Globus pallidus (tissue), 1 donor: ENCODE results near the gene PDE2A.

Experiments used
- DNase-seq: peaks from one replicate; pipeline ENCODE4 v3.0.0-alpha.2; 2015; ENCODE audit warnings: low spot score

PDE2A gene

DNA sequence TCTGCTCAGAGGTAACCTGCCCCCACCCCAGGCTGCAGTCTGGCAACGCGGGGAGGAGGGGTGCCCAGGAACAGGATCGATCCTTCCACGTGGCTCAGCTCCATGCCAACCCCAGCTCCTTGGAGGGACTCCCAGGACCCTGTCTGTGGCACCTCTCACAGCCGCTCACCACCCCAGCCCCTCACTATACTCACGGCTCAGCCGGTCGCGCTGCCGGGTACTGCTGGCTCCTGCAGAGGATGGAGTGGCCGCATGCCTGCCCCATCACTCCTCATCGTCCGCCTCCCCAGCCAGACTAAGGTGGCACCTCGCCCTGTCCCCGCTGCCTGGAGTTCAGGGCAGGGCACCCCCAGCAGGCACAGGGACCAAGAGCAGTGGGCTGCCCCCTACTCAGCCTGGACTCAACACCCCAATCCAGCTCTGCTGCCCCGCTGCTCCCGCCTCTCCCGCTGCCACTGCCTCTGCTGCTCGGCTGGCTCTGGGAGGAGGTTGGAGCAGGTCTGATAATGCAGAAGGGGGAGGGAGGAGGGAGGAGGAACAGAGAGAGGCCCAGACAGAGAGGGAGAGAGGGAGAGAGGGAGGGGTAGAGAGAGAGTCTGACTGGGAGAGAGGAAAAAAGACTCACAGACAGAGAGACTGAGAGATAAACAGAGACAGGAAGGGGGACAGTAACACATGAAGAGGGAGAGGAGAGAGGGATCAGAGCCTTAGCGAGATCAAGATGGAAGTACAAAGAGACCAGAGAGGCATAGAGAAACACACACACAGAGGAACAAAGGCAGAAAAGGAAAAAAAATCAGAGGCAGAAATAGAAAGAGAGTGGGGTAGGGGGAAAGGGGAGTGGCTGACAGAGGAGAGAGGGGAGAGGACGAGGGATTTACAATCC lies at the start of gene PDE2A:
Gene PDE2A, minus strand, starts transcription at position 480 of the 886 bp plus-strand sequence. Its CDS starts 215 bp downstream, at position 265.
- DNase-seq, result no peak

DNA sequence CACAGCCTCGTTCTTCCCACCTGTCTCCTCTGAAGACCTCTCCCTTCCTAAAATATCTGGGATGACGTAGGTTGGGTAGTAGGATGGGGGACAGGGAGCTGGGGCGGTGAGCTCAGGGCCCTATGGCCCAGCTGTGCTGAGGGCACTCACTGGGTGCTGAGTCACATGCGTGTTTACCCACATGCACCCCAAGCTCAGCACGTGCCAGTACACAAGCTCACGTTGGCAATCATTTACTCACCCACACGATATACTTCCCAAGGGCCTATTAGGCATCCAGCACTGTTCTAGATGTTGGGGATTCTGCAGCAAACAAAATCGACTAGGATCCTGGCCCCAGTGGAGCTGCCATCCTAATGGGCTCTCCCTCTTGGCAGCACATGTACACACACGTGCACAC lies 49.3 kb upstream of the PDE2A start:
- no peak for DNase-seq

DNA sequence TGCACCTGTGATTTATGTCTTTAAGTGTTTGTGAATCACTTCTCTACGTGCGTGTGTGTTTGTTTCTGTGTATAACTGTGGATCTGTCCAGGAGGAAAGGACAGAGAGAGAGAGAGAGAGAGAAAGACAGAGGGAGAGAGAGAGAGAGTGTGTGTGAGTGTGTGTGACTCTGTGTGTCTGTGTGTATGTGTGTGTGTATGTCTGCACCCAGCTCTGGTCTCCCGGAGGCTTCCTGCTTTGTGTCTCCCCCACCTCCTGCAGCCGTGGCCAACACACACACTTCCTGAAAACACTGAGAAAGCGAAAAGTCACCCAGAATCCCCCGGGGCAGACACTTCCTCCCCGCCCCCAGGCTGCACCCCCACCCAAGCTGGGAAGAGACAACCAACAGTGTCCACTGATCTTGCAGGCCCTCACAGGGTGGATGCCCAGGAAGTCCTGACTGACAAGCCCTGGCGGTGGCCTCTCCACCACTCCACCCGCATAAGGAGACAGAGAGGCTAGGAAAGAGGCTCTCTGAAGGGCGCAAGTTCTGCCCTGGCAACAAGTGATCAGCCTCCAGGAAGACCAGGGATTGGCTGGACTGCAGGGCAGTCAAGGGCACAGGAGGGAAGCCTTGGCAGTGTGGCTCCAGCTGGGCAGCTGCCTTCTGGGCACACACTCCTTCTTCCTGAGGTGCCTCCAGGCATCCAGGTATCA lies 48.0 kb upstream of the PDE2A start:
- peak; percentile 84 for DNase-seq

DNA sequence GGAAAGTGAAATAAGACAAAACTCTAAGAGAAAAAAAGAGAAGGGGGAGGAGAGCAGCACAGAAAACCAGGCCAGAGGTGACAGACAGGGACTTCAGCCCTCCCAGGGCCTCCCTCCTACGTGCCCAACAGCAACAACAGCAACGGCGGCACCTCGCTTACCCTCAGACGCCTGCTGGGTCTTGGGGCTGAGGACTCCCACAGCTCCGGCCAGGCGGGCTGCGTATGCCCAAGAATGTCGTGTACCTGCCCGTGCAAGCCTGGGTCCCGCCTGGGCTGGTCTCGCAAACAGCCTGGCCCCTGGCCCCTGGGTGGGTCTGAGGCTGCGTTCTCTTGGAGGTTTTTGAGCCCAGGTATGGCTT lies 47.4 kb upstream of the PDE2A start:
- DNase-seq, result no peak

DNA sequence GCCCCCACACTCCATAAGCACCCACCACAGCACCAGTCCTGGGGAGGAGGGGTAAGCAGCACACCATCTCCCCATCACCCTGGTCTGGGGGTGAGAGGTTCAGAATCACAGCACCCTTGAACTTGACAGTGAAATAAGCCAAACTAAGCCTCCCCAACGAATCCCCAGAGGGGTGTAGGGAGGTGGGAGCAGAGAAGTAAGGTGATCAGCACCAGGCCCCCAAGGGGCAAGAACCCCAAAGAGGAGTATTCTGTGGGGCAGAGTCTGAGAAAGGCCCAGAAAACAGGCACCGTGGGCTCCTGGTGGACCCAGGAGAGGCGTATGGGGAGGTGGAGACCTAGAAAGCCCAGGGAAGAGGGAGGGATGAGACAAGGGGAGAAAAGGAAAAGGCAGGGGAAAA lies 47.1 kb upstream of the PDE2A start:
- DNase-seq, result no peak

DNA sequence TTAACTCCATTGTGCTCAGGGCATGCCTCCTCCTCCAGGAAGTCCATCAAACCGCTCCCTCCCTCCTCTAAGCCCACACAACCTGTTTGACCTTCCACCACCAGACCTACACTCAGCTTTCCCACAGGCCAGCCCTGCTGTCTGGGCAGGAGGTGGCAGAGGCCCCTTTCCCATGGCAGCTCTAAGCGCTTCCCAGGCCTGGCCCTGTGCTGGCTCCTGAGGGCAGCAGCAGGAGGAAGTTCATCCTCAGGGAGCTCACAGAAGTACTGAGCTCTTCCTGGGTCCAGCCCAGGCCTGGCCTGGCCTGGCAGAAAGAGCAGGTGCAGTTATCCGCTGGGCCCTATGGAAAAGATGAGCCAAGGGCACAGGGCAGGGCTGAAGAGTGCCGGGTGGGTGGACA lies 46.6 kb upstream of the PDE2A start:
- DNase-seq, result no peak

DNA sequence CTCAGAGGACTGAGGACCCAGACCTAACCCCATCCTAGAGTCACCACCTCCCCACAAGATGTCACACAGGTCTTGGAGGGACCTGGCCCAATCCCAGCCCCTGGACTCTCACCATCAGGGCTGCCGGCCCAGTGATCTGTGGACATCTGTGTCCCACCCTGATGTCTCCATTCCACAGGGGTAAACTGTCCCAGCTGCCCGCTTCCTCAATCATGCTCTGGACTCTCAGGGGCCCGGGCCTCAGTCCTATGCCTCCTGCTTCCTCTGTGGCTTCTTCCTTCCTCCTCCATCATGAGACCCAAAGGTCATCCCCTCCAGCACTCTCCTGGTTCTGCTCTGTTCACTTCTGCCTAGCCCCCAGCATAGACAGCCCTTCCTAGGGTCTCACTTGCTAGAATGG lies 45.8 kb upstream of the PDE2A start:
- DNase-seq, result peak; percentile 43

DNA sequence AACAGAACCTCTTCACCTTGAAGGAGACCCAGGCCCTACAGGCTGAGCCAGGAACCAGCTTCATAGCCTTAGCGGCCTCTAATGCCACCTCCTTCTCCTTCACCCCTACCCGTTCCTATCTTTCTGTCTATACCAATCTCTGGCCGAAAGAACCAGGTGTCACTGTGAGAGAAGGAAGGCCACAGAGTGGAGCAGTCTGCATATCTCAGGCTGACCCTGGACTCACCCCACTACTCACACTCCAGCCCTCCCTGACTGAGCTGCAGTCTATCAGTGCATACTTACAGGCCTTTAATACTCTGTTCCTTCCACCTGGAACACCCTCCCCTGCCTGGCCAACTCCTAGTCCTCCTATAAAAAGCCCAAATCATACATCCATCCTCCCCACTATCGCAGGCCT lies 45.3 kb upstream of the PDE2A start:
- no peak for DNase-seq

DNA sequence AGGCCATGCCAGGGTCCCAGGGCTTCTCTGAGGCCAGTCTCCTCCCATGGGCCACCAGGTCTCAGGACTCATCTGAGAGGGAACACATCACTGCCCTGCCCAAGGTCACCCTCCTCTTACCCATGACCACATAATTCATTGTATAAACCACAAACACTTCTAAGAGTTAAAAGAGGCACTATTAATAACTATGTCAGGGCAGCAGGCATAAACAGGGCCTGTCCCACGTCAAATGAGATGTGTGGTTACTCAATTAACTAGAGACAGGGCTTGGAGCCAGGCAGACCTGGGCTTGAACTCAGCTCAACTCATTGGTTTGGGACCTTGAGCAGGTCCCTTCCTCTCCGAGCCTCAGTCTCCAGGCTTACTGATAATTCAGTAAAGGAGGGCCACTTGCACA lies 44.9 kb upstream of the PDE2A start:
- no peak for DNase-seq

DNA sequence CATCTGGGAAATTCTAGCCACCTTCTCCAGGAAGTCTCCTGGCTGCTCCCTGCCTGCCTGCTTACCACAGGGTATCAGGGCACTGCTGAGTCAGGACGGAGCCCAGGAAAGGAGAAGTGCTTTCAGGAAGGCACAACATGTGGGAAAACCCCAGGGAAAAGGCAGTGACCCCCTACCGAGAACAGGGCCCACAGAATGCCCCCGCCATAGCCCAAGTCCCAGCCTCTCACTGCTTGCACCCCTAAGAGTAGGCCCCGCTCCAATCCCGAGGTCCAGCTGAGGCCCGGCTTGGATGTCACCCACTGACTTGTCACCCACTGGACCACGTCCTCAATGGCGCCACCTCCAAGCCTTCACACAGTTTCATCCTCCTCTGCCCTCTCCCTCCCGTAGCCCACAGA lies 43.9 kb upstream of the PDE2A start:
- DNase-seq, result no peak

DNA sequence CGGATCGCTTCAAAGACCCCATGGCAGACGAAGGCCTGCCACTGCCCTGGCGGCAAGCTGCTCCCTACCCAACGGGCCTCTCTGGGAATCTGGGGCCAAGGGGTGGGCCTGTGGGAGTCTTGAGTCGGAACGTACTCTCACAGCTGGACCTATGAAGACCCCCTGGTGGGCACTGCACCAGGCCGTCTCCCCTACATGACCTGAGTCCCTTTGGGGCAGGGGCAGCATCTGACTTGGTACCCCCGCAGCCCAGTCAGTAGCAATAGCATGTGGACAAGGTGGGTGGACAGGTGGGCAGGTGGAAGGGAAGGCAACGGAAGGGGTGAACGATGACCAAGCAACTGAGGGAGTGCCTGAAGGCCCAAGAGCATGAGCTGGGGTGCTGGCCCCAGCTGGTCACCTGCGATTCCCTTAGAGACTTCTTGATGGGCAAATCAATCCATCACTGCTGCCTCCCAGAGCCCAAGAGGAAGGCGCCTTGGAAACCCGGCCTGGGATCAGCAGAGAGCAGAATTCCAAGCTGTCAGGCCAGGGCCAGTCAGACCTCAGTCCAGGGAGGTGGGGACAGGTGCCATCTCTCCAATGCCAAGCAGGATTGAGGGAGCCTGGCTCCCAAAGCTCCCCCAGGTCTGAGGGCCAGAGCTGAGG lies 42.7 kb upstream of the PDE2A start:
- DNase-seq, result no peak

DNA sequence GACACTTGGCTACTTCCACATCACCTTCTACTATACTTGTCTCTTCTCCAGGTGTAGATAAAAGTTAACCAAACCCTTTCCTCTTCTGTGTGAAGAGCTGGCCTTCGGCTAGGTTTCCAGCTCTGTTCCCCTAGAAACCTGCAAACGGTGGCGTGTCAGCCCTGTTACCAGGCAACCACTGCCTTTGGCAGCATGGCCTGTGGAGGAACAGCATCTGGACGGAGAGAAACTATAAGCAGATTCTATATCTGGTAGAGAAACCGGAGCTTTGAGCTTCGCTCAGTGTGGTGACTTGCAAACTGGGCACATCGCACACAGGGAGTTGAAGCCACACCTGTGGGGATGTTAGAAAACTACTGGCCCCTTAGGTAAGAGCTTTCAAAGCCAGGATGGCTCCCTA lies 42.1 kb upstream of the PDE2A start:
- no peak for DNase-seq

DNA sequence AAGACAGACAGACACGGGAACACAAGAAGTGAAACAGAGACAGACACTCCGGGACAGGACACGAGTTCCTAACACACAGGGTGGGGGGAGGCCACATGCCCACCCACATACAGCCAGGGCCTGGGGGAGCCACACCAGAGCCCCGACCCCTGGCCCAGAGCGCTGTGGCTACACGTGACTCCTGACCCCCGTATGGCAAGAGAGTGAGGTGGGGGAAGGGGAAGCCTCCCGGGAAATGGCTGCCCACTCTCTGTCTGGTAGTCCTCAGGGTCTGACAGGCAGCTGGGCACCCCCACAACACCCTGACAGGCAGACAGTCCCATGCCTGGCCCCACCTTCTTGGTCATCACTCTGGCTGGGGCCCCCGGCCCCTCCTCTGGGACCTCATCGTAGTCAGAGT lies 38.6 kb upstream of the PDE2A start:
- DNase-seq, result no peak

DNA sequence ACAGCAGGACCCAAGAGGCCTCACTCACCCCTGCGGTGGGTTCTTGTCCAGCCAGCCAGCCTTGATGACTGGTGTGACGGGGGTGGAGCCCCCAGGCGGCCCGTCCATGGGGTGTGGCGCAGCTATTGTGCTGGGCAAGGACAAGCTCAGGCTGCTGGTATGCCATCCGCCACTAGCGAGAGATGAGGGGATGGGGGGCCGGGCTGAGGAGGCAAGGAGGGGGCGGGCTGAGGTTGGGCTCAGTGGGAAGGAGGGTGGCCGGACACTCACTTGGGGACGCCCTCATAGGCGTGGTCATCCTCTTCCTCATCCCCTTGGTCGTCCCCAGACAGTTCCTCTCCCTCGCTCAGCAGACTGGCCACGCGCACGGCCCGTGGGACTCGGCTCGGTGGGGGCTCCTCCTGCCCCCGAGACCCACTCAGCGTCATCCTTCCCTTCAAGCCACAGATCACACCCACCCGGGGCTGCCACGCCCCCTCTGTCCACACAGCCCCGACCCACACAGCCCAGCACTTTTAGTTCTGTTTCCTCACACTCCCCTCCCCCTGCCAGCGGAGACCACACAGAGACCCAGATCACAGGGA lies 38.0 kb upstream of the PDE2A start:
- DNase-seq, result peak; percentile 69

DNA sequence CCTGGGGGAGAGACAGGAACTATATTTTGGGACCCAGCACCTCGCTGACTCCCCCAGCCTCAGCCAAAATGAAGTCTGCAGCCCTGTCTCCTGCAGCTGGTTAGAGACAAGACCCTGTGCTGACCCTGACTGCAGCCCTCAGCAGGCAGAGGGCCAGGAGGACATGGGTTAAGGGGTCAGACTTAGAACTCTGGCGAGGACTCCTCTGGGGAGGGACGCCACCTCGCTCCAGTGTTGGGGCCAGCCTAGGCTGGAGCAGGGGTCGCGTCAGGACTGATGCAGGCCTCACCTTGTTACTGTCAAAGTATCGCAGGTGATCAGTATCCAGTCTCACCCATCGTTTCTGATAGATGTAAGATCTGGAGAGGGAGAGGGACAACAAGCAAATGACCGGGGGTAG lies 36.9 kb upstream of the PDE2A start:
- no peak for DNase-seq

DNA sequence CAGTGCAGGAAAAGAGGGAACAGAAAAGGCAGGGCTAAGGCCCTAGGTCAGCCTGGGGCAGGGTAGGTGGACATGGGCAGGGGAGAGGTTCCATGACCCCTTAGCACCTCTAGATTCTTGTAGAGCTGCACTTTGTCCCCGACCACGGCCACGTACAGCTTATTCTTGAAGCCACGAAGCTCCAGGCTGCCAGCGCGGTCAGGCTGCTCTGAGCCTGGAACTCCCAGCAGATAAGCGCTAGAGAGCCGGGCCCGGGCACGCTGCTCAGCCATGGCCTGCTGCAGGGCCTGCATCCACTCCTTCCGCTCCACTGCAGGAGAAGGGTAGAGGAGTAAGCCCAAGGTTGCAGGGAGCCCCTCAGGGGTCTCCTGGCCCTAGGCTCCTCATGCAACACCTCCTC lies 36.1 kb upstream of the PDE2A start:
- no peak for DNase-seq

DNA sequence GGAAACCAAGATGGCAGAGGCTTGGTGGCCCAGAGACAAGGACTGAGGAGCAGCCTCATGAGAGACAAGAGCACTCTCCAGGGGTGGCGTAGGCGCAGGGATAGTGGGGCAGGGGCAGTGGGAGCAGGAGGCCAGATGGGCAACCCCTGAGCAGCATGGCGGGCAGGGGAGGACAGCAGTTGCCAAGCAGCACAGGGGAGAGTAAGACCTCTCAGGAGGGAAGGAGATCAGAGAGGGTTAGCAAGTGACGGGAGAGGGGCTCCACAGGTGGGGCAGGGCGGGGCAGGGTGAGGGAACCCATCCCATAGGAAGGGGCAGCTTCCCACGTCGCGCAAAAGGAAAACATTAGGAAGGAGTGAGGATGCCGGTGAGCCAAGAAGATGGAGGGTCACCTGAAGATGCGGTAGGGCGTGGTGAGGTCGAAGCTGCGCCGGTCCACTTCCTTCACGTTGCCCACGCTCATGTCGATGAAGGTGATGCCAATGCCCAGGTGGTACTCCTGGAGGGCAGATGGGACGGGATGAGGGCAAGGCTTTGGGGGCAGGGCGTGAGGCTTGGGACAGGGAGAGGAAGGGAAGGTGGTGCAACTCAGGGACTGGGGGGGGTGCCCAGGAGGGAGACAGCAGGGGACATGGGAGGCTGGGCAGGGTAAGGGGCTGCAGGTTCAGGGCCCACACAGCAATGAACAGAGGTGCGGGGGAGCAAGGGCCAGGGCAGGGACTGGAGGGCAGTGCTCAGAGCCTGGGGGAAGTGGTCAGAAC lies 35.4 kb upstream of the PDE2A start:
- DNase-seq, result no peak

DNA sequence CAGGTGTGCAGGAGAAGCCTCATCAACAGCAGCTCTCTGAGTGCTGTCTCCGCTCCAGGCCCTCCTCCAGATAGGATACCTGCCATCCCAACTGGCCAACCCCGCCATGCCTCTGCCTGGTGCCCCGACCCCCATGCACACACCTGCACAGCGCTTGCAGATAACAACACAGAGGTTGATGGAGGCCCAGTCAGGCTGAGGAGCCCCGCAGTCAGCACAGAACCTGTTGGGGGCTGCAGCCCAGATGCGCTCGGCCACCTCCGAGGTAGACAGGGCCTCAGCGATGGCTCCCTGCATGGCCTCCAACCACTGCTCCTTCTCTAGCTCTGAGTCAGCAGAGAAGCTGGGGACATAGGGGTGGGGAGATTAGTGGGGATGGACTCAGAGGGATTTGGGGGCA lies 32.8 kb upstream of the PDE2A start:
- DNase-seq, result no peak

DNA sequence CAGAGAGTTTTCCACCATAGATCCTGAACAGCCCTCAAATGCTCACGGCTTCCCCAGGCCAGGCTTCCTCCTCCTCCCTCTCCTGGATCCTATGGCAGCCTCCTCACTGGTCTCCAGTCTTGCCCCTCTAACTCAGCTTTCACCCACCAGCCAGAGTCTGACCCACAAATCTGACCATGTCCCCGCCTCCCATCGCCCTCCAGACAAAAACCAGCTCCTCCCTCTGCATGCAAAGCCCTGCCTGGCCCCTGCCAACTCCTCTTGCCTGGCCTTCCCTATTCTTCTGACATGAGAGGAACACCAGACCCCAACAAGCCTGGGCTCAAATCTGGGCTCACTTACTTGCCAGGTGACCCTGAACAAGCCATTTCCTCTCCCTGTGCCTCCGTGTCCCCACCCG lies 32.4 kb upstream of the PDE2A start:
- no peak for DNase-seq

DNA sequence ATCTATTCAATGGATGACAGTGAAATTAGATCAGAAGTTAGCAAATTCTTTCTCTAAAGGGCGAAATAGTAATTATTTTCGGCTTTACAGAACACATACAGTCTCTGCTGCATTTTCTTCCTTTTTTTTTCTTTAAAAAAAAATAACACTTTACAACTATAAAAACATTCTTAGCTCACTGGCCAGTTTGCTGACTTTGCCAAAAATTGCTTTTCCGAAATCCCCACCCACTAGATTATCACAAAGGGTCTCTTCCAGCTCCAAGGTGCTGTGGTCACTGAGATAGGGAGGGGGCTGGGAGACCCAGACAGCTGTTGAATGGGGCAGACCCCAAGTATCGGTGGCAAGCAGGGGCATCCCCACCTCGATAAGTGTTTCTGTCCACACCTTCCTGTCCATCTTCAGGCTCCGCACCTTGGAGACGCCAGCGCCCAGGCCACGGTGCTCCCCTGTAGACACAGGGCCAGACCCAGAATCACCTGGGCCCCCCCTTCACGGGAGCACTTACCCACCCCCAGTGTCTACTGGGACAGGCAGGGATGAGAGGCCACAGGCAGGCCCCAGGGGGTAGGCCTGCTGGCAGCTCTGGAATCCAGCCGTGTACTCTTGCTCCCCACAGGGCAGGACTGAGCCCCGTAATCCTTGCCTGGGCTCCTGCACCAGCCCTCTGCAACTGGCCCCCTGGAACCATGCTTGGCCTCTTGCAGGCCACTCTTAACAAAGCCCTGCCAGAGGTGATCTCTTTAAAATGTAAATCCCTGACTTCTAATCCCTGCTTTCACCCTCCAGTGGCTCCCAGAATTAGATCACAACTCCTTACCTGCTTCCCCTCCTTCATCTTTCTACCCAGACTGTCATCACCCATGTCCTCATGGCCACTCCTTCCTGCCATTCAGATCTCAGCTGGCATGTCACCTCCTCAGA lies 31.5 kb upstream of the PDE2A start:
- DNase-seq, result no peak

DNA sequence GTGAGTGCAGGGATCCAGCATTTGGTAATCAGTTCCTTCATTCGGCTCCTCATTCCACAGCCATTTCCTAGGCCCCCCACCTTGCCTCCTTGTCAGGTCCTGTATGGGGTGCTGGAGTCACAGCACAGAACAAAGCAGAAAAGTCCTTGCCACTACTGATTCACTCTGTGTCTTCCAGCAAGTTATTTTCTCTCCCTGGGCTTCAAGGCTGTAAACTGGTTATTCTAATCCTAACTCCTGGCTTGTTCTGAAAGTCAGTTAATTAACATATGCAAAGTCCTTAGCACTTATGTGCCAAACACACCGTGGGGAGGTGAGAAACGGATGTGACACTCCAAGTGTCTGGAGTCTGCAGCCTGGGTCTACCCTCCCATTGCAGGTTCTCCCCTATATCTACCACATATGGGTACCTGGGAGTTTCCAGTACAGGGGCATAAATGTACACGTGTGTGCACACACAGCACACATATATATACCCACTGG lies 30.6 kb upstream of the PDE2A start:
- no peak for DNase-seq
